Measurements from ENCODE around the gene BZW2.

GRCh38 chr7:16652240-16652583, 6.2 kb downstream of the BZW2 start:
- TF ChIP-seq POLR2A (IDR thresholded peaks at IDR 0.05) (no peak), CTCF (IDR thresholded peaks at IDR 0.05) (no peak), POLR2AphosphoS5 (IDR thresholded peaks at IDR 0.05; ENCODE audit: insufficient read depth in 1 of 2, low read depth in 1 of 2) (no peak)

Measured in vagina (tissue), 2 donors.